ENCODE measurements around the gene CCDC137. TPM values are rescaled to one million over a fixed set of nuclear protein-coding genes. Genes with fewer than 3 reads are reported as not detected.

The CCDC137 gene
- total RNA-seq, 1 donor from 2014 or later = 12.8 TPM

DNA sequence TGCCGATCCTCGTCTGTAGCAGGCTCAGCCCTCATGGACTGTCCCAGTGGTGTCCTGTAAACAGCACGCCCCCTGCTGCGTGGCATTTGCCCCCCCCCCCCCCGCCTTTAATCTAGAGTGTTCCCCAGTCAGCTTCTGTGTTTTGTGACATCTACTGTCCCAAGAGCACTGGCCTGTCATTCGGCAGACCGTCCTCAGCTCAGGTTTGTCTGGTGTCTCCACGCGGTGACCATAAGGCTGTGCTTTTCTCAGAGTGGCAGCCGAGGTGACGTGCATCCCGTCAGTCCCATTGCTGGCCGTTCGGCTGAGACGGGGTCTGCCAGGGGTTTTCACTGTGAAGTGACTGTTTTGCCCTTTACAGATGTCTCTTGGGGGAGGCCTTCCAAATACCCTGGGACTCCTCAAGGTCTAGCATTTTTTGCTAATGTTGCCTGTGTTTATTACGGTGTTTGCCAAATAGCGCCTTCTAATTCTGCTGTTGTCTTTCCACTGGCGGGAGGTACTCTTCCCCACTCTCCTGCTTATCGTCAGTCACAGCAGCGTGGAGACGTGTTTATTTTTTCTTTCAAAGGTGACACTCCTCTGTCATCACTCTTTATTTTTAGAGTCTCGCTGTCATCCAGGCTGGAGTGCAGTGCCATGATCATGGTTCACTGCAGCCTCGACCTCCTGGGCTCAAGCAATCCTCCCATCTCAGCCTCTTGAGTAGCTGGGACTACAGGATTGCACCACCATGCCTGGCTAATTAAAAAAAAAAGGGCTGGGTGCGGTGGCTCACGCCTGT is 30.9 kb downstream of the CCDC137 start:
- H3K4me3 ChIP-seq = no peak overlapping the region
- intact Hi-C loops (cut with DNase I) = no loop called here
- TF ChIP-seq, protein P1, sequence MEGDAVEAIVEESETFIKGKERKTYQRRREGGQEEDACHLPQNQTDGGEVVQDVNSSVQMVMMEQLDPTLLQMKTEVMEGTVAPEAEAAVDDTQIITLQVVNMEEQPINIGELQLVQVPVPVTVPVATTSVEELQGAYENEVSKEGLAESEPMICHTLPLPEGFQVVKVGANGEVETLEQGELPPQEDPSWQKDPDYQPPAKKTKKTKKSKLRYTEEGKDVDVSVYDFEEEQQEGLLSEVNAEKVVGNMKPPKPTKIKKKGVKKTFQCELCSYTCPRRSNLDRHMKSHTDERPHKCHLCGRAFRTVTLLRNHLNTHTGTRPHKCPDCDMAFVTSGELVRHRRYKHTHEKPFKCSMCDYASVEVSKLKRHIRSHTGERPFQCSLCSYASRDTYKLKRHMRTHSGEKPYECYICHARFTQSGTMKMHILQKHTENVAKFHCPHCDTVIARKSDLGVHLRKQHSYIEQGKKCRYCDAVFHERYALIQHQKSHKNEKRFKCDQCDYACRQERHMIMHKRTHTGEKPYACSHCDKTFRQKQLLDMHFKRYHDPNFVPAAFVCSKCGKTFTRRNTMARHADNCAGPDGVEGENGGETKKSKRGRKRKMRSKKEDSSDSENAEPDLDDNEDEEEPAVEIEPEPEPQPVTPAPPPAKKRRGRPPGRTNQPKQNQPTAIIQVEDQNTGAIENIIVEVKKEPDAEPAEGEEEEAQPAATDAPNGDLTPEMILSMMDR (IDR thresholded peaks at IDR 0.05) = no peak
- DNase-seq (no peak), ATAC-seq (no peak)
- H3K27me3 ChIP-seq (ENCODE audit: low read depth) = no peaks in the 10 kb centered on the region
- peaks cover 21% of the 10 kb centered on the region for H3K4me1 ChIP-seq
- peaks cover 92% of the 10 kb centered on the region for H3K36me3 ChIP-seq
- no peaks in the 10 kb centered on the region for H3K9me3 ChIP-seq
- no peak overlapping the region for H3K27ac ChIP-seq

DNA sequence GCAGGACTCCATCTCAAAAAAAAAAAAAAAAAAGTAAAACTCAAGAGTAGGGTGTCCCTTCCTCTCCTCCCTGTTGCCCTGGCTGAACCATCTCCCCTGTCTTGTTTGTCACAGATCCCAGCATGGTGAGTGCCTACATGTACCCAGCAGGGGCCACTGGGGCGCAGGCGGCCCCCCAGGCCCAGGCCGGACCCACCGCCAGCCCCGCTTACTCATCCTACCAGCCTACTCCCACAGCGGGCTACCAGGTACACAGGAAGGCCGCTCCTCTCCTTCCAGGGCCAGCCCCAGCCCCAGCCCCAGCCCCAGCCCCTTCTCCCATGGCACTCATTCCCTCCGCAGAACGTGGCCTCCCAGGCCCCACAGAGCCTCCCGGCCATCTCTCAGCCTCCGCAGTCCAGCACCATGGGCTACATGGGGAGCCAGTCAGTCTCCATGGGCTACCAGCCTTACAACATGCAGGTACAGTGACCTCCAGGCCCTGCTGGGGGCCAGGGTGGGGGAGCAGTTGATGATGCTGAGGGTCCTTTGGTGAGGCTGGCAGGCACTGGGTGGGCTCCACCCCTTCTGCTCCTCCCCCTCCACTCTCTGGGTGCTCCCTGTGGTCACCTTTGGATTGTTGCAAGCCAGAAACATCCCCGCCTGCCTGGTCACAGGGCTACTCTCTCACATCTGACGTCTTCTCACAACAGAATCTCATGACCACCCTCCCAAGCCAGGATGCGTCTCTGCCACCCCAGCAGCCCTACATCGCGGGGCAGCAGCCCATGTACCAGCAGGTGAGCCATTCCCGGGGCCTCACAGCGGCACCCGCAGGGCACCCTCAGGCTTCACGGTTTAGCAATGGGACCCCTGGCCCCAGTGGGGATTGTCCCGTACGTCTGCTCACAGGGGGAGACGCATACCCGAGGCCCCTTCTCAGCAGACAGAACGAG is 34.1 kb downstream of the CCDC137 start:
- no peak for ATAC-seq
- peaks cover 36% of the 10 kb centered on the region for H3K4me1 ChIP-seq
- no peak for DNase-seq
- no peaks in the 10 kb centered on the region for H3K9me3 ChIP-seq
- H3K4me3 ChIP-seq = no peak overlapping the region
- intact Hi-C loops (cut with DNase I) = no loop called here
- H3K27me3 ChIP-seq (ENCODE audit: low read depth) = no peaks in the 10 kb centered on the region
- H3K36me3 ChIP-seq = peaks cover 63% of the 10 kb centered on the region
- TF ChIP-seq, protein P1 (IDR thresholded peaks at IDR 0.05) = no peak
- no peak overlapping the region for H3K27ac ChIP-seq

DNA sequence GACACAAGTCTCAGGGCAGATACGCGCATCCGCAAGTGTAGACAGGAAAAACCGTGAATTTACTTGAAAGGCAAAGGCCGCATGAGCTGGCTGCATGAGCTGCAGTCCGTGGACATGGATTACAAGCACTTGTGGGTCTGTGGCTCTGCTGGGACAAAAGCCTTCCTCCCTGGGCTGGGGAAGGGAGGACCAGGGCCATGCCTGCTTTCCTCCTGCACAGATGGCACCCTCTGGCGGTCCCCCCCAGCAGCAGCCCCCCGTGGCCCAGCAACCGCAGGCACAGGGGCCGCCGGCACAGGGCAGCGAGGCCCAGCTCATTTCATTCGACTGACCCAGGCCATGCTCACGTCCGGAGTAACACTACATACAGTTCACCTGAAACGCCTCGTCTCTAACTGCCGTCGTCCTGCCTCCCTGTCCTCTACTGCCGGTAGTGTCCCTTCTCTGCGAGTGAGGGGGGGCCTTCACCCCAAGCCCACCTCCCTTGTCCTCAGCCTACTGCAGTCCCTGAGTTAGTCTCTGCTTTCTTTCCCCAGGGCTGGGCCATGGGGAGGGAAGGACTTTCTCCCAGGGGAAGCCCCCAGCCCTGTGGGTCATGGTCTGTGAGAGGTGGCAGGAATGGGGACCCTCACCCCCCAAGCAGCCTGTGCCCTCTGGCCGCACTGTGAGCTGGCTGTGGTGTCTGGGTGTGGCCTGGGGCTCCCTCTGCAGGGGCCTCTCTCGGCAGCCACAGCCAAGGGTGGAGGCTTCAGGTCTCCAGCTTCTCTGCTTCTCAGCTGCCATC is 34.9 kb downstream of the CCDC137 start:
- H3K9me3 ChIP-seq = no peaks in the 10 kb centered on the region
- DNase-seq (no peak), ATAC-seq (no peak)
- intact Hi-C loops (cut with DNase I) = no loop called here
- no peaks in the 10 kb centered on the region for H3K27me3 ChIP-seq (ENCODE audit: low read depth)
- H3K27ac ChIP-seq = peak overlapping the region; percentile 98
- TF ChIP-seq, protein P1 (IDR thresholded peaks at IDR 0.05) = no peak
- H3K4me3 ChIP-seq = peak overlapping the region; percentile 95
- H3K4me1 ChIP-seq = peaks cover 36% of the 10 kb centered on the region
- peaks cover 63% of the 10 kb centered on the region for H3K36me3 ChIP-seq

DNA sequence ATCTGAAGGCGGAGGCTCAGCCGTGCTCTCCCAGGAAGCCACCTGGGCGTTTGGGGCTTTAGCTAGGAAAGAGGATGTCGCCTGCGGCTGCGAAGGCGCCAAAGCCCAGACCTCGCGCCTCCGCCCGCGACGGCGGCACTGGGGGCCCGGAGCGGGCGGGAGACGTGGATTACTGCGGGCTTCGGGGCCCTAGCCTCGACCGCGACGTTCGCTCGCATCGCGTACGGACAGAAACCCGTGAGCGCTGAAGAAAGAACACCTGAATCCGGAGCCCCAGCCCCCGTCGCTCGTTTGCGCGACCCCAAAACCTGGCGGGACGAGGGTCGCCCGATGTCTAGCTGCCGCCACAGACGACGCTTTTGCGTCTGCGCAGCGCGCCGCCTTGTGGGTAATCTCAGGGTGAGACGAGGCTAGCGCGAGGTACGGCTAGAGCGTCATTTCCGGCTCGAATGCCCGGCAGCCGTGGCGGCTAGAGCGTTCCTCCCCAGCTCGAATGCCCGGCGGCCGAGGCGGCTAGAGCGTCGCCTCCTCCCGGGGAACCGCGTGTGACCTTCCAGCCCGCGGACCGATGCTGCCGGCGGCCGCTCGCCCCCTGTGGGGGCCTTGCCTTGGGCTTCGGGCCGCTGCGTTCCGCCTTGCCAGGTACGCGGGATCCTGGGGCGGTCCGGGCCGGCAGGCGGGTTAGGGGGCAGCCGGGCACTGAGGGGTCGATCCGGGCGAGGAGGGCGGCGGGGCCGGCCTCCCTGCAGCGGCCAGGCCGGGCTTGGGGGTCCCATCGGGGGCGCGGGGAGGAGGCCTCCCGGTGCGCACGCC is 36.6 kb downstream of the CCDC137 start, which contains the start of gene MRPL12:
MRPL12 (plus strand) TSS at position 434 of the 813 bp plus-strand sequence; CDS start at position 569, 135 bp downstream.
- Histone ChIP-seq H3K9me3 (no peaks in the 10 kb centered on the region), H3K4me1 (peaks cover 36% of the 10 kb centered on the region), H3K36me3 (peaks cover 61% of the 10 kb centered on the region), H3K27me3 (ENCODE audit: low read depth) (no peaks in the 10 kb centered on the region), H3K4me3 (peak within 1 kb of the TSS; percentile 95), H3K27ac (peak within 1 kb of the TSS; percentile 98)
- DNase-seq = peak; percentile 96
- peak; percentile 96 to 97 for ATAC-seq
- intact Hi-C loops (cut with DNase I) = no loop called here
- TF ChIP-seq, protein P1 (IDR thresholded peaks at IDR 0.05) = peak; percentile 46

All from lower lobe of right lung (tissue), 2 donors.